GM12872 (cell line): Measurements from ENCODE around the gene SLC25A46.

Experiments
- TF ChIP-seq, protein P1 (sequence below): IDR thresholded peaks from 3 replicates; pipeline ENCODE4 v1.5.1; 2011; ENCODE audit warnings: low read depth, mild to moderate bottlenecking, low read length, moderate library complexity; ENCODE audit not compliant: insufficient read depth

SLC25A46 gene

GRCh38 chr5:110718311-110718710 lies 20.5 kb upstream of the SLC25A46 start:
- TF ChIP-seq, protein P1, sequence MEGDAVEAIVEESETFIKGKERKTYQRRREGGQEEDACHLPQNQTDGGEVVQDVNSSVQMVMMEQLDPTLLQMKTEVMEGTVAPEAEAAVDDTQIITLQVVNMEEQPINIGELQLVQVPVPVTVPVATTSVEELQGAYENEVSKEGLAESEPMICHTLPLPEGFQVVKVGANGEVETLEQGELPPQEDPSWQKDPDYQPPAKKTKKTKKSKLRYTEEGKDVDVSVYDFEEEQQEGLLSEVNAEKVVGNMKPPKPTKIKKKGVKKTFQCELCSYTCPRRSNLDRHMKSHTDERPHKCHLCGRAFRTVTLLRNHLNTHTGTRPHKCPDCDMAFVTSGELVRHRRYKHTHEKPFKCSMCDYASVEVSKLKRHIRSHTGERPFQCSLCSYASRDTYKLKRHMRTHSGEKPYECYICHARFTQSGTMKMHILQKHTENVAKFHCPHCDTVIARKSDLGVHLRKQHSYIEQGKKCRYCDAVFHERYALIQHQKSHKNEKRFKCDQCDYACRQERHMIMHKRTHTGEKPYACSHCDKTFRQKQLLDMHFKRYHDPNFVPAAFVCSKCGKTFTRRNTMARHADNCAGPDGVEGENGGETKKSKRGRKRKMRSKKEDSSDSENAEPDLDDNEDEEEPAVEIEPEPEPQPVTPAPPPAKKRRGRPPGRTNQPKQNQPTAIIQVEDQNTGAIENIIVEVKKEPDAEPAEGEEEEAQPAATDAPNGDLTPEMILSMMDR, result no peak

DNA sequence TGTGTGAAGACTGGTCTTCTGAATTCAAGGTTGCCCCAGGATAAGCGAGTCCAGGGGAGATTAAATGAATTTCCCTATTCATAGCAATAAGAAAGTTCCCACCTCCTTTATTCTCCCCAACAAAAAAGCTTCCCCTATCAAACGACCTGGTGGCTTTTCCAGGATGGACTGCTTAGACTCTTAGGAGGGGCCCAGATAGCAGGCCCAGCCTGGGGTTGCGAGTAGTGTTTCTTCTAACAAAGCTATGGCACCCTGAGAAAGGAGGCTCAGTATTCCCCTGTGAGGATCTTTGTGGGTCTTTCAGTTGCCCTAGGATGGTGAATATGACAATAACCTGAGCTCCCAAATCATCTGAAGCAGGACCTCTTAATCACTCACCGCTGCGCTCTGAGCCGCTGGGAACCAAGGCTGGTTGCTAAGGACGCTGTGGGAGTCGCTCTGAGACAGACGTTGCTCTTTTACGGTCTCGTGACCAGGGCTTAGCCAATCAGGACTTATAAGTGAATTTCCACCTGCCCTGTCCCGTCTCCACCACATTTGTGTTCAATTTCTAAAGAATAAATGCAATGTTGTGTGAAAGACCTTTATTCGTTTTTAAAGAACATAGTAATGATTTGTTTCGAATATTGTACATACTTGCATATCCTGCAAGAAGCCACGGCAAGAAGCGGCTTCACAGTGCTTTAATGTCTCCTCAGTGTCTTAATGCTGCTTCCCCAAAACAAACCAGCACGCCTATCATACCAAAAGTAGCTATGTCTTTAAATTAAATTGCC lies 12.4 kb upstream of the SLC25A46 start, which contains the start of gene TMEM232:
Gene TMEM232 (minus strand): TSS at position 423 of the 776 bp plus-strand sequence. CDS start 59,319 bp downstream, outside the sequence.
- TF ChIP-seq, protein P1, result no peak

DNA sequence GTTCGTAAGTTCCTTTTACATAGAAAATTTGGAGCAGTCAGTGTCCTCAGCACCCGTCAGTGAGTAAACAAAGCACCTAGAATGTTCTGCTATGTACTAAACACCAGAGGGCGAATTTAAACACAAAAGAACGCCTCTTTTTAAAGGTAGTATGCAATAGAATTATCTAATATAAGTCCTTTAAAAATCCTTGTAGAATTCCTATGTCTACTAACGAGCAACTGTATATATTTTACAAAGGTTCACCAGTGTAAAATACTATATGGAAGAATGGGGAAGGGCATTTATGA lies 11.8 kb upstream of the SLC25A46 start:
- TF ChIP-seq, protein P1, result no peak

GRCh38 chr5:110734101-110734500 lies 4.7 kb upstream of the SLC25A46 start:
- TF ChIP-seq, protein P1, result no peak

- TF ChIP-seq, protein P1, result no peak
Observed at GRCh38 chr5:110735556-110735955, 3.3 kb upstream of the SLC25A46 start.

DNA sequence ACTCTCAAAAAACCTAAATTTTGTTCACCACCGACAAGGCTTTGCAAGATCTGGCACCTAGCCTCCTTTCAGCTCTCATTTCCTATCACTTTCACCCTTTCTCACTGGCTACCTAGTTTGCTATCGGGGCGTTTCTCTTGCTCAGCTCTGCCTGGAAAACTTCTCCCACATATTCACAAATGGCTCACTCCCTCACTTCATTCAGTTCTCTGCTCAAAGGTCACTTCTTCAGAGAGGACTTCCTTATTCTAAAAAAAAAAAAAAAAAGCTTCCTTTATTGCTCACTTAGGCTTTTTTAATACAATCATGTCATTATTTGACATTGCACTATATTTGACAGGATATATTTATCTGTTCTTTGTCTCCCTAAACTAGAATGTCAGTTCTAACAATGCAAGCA lies 2.1 kb upstream of the SLC25A46 start:
- TF ChIP-seq, protein P1, result no peak

DNA sequence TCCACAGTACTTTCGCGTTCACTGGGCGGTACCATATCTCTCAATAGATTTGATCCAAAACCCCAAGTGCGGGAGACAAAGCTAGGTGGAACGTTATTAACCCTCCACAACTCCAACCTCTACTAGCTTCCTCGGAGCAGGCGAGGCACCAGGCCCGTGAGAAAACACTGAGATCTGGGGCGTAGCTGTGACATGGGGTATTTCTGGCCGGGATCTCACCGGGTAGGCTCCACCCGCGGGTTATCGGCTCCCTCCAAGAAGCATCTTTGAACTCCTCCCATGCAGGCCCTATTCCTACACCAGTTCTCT lies 350 bp upstream of the SLC25A46 start:
- TF ChIP-seq, protein P1, result no peak
